Suppressor macrophage (primary cell): Measurements from ENCODE around the gene CTBP1.

Experiments
- DNase-seq, 4 experiments: peaks; one replicate each; pipeline ENCODE4 v3.0.0-alpha.2; 2020 to 2022

CTBP1 gene

GRCh38 chr4:1222938-1223690 is 25.8 kb downstream of the CTBP1 start:
- no peak for DNase-seq

GRCh38 chr4:1222036-1222789 is 26.7 kb downstream of the CTBP1 start:
- DNase-seq = no peak

- DNase-seq = no peak
Observed at GRCh38 chr4:1221155-1221870, 27.6 kb downstream of the CTBP1 start.

- no peak for DNase-seq
Observed at GRCh38 chr4:1220566-1220965, 28.4 kb downstream of the CTBP1 start.

GRCh38 chr4:1219566-1219950 is 29.4 kb downstream of the CTBP1 start:
- peak in 2 of 4 experiments; percentile 18 to 24 for DNase-seq

- peak; percentile 54 to 75 (median 67) for DNase-seq
Observed at GRCh38 chr4:1218634-1219565, 30.0 kb downstream of the CTBP1 start.

- DNase-seq = no peak
Observed at GRCh38 chr4:1217366-1217765, 31.6 kb downstream of the CTBP1 start.

GRCh38 chr4:1216869-1217294 is 32.0 kb downstream of the CTBP1 start:
- peak; percentile 37 to 74 (median 54) for DNase-seq

GRCh38 chr4:1216076-1216614 is 32.8 kb downstream of the CTBP1 start:
- no peak for DNase-seq

GRCh38 chr4:1215141-1216075 is 33.5 kb downstream of the CTBP1 start:
- no peak for DNase-seq

- no peak for DNase-seq
Observed at GRCh38 chr4:1214101-1215095, 34.5 kb downstream of the CTBP1 start.

GRCh38 chr4:1213336-1213995 is 35.5 kb downstream of the CTBP1 start:
- DNase-seq = no peak

- no peak for DNase-seq
Observed at GRCh38 chr4:1212546-1213335, 36.2 kb downstream of the CTBP1 start.

- DNase-seq = no peak
Observed at GRCh38 chr4:1211891-1212545, 36.9 kb downstream of the CTBP1 start.

- DNase-seq = no peak
Observed at GRCh38 chr4:1211371-1211770, 37.6 kb downstream of the CTBP1 start.

GRCh38 chr4:1210971-1211370 is 38.0 kb downstream of the CTBP1 start:
- no peak for DNase-seq

GRCh38 chr4:1210241-1210841 is 38.6 kb downstream of the CTBP1 start:
- no peak for DNase-seq
